NCI-H748 (cell line): ENCODE data around the gene ANXA9.

Source experiments
- DNase-seq: peaks from one replicate; lab custom pipeline; 2025; ENCODE audit not compliant: unreplicated experiment; lab: John Stamatoyannopoulos, UW

Gene ANXA9

DNA sequence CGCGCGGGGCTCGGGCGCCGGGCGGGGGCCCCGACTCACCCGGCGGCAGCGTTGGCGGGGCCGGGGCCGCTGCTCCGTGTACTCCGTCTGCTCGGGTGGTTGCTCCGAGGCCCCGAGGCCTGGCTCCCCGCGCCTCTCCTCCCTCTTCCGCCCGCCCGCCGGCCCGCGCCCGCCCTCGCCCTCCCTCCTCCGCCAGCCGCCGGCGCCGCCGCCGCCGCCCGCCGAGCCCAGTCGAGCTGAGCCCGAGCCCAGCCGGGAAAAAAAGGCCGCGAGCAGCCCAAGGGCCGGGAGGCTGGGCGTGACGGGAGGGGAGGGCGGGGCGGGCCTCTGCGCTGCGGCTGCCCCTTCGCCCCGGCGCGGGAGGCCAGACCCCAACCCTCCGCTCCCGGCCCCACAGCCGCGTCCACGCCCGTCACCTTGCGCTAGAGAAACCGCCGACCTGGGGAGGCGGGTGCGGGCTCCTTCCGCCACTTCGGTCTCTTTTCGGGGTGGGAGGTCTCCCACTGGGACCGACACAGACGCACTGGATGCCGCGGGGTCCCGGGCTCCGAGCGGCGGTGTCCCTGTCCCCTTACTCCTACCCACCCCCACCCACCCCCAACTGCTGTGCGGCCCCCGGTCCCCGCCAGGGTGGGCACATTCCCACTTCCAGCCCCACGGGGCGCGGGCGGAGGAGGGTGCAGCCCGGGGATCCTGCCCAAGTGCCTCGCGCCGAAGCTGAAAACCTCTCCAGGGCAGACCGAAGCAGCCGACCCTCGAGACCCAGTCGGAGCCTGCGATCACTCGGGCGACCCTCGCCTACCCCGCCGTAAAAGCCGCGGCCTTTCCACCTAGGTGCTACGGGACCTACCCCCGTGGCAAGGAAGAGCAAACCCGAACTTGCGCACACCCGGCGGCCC is 7.3 kb upstream of the ANXA9 start, which contains the start of gene CERS2:
TSS of gene CERS2 (minus strand) at position 256 of the 899 bp plus-strand sequence. CDS start 5,745 bp downstream, outside the sequence.
- DNase-seq = peak; percentile 87

DNA sequence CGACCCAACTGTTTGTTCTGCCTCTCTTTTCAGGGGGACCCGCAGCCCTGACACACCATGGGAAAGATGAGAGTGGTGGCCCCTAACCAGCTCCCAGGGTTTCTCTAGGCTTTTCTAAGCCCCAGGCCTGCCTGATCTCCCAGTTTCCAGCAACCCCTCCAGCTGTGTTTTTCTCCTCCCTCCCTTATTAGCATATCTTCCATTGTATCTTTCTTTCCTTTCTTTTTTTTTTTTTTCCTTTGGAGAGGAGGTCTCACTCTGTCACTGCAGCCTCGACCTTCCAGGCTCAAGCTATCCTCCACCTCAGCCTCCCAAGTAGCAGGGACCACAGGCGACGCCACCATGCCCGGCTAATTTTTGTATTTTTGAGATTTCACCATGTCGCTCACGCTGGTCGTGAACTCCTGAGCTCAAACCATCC is 5.7 kb upstream of the ANXA9 start:
- no peak for DNase-seq

DNA sequence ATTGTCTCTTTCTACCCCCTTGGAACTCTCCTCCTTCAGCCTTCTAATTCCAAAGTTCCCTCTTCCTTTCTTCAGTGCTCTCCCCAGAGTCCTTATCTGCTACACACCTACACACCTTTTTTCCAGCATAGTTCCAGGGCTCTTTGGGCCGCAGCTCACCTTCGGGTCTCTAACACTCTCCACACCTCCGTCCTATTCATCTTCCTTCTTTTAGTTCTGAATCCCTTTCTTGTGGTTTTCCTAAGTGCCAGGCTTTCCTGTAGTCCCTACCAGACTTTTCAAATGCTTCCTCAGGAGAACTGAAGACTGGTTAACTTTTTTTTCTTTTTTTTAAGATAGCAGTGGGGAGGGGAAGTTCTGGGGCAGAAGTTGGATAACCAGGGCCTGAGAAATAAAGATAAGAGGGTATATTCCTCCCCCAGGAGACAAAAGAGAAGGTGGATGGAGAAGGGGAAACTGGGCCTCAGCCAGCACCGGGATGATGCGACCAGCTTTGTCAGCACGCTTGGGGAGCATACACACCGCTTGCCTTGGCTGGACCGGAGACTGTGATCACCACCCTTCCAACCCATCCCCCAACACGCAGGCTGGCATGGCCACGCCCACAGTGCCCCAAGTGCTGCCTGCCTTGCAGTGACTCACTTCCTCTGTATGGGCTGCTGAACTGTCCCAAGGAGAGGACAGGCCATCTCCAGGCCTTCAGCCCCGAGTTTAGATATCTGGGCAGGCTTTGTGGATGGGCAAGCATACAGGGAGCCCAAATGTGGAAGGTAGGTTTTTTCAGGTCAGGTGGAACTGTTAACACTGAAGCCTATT is 5.0 kb upstream of the ANXA9 start:
- no peak for DNase-seq

DNA sequence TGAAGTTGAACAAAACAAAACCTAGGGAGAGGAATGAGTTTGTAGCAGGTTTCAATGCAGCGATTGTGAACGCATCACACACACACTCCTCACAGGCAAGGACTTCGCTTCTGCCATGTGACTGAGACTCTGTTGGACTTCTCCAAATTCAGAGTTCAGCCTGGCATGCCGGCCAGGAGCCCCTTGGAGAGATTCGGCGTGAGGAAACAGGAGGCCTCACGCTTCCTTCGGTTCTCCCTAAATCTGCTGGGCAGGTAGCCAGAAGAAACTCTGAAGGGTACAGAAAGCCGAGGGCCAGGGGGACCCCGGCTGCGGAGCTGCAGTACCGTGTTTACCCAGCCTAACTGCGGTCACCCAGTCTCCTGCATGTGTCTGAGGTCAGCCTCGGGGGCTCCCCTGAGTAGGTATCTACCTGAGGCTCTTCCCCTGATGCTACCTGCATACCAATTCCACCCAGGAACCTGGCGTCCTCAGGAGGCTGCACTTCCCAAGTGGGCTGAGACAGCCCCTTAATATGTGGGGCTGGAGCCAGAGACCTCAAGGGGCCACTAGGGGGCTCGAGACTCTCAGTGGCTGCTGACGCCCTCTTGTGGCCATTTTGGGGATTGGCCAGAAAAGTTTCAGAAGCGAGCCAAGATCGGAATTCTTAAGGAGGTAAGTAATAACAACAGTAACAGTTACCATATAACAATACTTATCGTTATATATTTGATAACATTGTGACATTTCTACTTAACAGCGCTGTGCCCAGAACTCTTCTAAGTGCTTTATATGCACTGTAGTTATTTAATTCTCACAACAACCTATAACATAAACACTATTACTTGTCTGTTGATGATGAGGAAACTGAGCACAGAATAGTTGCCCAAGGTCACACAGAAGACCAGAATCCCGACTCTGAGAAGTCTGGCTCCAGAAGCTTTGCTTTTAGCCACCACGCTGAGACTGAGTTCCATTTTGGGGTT is 2.7 kb upstream of the ANXA9 start:
- DNase-seq = peak; percentile 85

DNA sequence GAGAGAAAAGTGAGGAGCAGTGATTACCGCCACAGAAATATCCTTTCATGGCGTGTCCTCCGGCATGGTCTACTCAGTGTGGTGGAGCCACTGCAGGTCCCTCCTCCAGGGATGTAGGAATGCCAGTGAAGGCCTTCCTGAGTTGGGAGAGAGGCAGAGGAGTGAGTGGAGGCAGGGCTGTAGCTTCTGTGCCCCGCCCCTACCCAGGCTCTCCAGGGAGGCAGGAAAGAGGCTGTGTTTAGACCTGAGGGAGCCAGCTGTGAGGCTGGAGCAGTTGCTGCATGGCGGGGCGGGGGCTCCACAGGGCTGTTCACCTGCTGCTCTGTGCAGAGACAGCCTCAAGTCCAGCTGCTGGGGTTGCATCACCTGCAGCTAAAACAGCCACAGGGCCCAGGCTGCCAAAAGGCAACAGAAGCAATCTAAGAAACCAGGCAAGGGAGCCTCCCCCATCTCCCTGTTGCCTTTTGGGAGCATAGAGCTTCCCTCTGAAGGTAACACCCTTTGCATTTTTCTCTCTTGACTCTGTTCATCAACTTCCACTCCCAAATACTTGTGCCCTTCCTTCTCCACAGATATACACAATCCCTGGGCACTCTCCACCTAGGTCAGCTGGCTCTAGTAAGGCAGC is 801 bp upstream of the ANXA9 start:
- DNase-seq = peak; percentile 58

DNA sequence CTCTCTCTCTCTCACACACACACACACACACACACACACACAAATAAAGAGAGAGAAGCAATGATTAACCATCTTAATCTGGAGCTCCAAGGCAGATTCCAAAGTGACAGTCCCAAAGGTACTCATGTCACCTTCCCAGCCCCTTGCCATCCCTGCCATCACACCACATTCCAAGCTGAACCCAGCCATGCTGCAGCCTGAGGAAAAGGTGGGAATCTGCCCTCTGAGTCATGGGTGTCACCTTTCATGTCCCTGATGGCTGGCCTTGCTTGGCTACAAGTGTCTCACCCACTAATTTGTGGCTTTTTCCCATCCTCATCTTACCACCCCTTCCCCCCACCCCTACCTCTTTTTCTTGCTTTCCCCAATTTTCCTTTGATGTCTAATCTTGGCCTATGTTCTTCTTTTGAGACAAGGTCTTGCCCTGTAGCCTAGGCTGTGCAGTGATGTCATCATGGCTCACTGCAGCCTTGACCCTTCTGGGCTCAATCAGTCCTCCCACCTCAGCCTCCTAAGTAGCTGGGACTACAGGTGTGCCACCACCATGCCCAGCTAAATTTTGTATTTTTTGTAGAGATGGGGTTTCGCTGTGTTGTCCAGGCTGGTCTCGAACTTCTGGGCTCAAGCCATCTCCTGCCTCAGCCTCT is 3.2 kb downstream of the ANXA9 start:
- no peak for DNase-seq

DNA sequence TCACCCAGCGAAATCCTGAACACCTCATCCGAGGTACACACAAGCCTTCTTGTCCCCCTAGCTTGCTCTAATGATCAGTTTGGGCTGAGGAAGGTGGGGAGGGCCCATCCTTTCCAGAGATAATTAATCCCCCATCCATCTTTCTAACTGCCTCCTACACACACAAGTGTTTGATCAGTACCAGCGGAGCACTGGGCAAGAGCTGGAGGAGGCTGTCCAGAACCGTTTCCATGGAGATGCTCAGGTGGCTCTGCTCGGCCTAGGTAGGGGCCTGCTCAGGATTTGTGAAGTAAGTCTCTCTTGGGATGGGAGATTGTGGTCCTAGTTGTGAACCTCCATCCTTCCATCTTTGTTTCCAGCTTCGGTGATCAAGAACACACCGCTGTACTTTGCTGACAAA is 5.8 kb downstream of the ANXA9 start:
- DNase-seq = peak; percentile 11

DNA sequence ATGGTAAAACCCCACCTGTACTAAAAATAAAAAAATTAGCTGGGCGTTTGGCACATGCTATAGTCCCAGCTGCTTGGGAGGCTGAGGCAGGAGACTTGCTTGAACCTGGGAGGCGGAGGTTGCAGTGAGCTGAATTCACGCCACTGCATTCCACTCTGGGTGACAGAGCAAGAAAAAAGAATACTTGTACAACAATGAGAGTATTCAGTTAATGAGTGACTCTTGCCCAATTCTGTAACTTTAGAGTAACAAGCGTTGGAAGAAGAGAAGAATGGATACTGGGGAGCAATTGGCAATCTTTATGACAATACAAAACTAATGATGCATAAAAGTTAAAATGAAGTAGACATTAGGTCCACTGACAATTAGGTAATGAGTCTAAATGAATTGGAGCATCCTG is 10.5 kb downstream of the ANXA9 start:
- DNase-seq = no peak

DNA sequence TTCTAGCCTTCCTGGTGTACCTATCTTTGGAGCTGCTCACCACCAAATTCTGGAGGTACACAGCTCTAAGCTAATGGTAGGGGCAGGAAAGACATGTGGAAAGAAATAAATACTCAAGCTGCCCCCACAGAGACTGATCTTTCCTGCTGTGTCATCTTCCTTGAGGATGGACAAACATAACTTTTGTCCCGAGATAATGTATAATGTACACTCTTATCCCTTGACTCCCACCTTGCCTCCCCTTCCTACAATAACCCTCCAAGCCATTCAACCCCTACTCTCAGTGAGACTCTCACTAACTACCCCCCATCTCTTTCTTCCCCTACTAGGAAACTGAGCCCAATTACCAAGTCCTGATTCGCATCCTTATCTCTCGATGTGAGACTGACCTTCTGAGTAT is 12.2 kb downstream of the ANXA9 start:
- no peak for DNase-seq

DNA sequence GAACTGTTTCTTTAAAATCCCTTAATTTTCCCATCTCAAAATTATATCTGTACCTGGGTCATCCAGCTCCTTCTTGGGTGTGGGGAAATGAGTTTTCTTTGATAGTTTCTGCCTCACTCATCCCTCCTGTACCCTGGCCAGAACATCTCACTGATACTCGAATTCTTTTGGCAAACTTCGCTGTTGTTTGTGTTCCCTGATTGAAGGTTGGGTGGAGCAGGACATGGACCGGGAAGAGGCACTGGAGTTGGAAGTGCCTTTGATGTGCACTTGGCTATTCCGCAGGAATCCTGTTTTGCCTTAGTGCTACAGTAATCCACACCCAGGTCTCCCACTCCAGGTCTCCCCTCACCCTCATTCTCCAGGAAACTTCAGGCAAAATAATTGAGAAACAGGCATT is 13.4 kb downstream of the ANXA9 start:
- no peak for DNase-seq

DNA sequence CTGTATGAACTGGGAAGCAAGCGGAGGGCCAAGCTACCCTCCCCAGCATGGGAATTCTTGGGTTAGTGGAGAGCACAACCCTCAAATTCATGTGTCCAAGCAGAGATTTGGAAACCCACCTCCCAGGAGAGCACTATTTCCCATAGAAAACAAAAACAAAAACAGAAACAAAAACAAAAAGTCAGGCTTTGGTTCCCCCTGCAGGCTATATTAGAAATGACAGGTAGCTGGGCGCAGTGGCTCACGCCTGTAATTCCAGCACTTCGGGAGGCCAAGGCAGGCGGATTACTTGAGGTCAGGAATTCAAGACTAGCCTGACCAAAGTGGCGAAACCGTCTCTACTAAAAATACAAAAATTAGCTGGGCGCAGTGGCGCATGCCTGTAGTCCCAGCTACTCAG is 13.8 kb downstream of the ANXA9 start:
- no peak for DNase-seq

DNA sequence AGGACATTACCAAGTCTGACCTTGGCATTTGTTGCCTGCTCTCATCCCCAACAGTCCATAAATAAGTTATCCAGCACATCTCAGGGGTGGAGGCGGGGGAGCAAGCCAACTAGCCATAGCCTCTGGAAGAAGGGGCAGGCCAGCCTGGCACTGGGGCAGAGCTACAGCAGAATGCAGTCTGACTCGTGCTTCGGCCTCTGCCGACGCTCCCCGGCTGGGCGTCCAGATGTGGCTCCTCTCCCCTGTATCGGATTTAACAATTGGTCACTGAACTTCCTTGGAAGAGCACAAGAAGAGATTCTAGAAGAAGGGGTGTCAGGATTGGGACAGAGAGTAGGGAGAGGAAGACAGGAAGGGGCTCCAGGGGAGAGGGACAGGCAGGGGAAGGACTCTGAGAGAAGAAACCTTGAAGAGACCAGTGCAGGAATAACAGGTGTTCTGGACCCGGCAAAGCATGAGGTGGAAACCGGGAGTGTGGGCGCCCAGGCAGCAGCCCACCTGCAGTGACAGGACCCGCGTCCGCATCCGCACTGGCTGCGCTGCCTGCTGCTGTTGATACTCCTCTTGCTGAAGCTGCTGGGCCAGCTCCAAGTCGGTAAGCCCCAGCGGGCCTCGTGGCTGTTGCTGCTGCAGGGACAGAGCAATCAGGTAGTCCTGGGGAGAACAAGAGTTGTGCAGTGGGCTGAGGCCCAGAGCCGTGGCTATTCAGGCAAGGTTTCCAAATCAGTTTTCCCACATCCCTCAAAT is 15.2 kb downstream of the ANXA9 start:
- no peak for DNase-seq

DNA sequence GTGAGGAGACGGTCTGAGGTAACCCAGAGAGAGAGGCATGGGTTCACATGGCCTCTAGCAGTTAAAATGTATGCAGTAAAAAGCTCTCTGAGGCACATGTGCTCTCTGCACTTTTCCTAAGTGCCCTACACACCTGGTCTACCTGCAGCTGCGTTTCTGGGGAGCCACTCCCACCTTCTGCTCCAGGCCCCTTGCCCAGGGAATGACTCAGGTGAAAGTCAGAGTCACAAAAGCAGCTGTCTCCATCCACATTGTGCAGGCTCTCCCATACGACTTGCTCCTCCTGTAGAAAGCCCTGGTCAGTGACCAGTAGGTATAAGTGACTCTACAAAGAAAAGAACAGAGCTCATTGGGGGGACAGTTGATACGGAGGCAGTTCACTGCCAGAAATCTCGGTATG is 15.9 kb downstream of the ANXA9 start:
- DNase-seq = no peak

DNA sequence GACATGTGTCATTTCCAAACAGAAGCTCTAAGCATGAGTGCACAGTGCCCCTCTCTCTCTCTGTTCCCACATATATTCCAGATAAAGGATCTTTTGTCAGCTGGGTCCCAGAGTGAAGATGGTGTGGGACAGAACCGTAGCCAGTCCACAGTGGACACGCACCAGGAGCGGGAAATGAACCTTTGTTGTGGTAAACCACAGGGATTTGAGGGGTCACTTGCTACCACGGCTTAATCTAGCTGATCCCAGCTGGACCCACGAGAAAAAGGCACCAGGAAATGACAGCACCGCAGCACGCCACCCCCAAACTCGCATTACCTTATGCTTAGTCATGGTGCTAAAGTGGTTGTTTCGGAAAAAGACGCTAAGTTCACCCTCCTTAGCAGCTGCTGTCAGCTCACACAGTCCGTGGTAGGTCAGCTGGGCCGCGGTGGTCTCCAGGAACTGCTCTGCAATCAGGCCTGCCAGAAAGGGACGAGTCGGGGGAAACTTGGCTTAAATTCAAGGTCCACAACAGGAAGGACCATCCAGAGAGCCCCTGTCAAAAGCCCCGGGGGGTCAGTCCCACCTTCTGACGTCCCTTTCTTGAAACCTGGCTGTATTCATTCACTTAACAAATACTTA is 17.1 kb downstream of the ANXA9 start:
- no peak for DNase-seq

DNA sequence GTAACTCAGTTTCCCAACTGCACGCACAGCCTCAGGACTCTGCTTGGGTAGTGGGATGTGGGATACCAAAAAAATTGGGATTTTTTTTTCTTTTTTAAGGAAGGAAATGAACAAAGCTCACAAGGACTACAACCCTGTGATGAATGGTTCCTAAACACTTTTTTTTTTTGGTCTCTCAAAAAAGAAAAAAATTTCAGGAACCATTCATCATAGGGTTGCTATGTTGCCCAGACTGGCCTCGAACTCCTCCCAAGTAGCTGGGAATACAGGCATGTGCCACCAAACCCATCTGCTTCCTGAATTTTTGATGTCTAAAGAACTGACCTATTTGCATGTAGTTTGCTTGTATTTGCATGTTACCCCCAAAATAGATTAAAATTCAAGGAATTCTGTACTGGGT is 17.8 kb downstream of the ANXA9 start:
- no peak for DNase-seq

DNA sequence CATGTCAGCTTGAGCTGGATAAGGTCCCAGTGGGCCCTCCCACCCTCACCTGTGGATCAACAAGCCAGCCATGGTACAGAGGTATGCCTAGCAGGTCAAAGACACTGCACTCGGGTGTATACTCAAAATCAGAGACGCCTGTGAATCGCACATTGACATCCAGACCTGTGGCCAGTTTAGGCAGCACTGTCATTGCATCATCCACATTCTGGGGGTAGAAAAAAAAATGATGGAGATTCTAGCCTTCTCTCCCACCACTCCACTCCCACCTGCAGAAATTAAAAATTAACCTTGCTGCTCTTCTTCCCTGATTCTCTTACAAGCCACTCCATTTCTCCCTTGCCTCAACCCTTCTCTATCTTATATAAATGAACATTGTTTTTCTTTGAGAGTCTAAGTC is 18.3 kb downstream of the ANXA9 start:
- DNase-seq = no peak

DNA sequence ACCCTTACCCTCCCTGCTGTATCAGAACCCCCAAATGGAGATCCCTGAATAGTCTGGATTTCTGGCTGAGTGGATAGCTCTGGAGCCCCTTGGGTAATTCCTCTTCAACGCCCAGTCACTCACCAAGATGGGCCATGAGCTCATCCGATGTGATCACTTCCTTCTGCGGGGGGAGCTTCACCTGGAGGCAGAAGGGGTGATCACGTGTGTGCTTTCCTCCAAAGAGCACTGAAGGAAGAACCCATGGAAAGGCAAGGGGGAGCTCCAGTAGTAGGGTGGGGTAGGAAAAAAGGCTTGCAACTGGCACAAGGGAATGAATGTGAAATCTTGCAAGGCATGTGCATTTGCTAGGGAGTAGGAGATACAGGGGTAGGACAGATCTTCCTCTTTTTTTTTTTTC is 19.5 kb downstream of the ANXA9 start:
- DNase-seq = no peak

DNA sequence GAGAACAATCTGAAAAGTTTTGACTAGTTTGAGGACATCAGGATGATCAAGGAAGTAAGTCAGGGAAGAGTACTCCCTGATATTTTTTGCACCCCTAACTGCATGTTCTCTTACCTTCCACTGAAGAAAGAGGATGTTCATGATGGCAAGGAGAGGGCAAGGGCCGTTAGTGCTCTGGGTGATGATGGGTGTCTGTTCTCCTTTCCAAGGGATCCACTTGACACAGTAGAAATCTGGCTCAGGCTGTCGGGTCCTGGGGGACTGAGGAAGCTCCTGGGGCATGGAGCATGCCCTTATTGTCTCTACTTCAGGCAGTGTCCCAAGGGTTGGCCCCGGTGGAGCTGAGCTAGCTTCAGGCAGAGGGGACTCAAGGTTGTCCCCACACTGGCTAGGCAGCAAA is 20.0 kb downstream of the ANXA9 start:
- no peak for DNase-seq

DNA sequence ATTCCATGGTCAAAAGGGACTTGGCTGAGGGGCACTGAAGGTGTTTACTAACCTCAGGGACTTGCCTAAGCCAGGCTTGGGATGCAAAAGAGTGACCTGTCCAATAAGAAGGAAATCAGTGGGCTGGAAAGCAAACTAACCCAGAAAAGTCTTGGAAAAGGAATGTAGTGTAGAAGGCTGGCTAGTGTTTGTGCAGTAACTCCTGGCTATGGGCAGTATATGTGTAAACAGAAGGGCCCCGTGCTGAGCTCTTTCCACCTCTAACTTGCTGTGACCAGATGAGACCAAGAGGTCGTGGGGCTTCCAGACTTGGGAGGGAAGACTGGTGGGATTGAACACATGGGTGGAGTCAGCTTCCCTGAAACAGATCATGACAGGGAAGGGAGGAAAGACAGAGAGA is 20.5 kb downstream of the ANXA9 start:
- no peak for DNase-seq
